Stimulated activated CD4-positive, alpha-beta T cell treated with anti-CD3 and anti-CD28 coated beads, Interleukin-1b, Interleukin-23, amount 100 ng/mL, for 48 hours (primary cell): ENCODE results near the gene SATB1.
"Not testable (repeated sequence)": the region's sequence is repeated elsewhere in the genome, so short reads cannot be mapped to it uniquely, and the experiment has no call there.

Experiments
- DNase-seq: peaks from one replicate; pipeline ENCODE4 v3.0.0-alpha.2; 2020

SATB1 gene

DNA sequence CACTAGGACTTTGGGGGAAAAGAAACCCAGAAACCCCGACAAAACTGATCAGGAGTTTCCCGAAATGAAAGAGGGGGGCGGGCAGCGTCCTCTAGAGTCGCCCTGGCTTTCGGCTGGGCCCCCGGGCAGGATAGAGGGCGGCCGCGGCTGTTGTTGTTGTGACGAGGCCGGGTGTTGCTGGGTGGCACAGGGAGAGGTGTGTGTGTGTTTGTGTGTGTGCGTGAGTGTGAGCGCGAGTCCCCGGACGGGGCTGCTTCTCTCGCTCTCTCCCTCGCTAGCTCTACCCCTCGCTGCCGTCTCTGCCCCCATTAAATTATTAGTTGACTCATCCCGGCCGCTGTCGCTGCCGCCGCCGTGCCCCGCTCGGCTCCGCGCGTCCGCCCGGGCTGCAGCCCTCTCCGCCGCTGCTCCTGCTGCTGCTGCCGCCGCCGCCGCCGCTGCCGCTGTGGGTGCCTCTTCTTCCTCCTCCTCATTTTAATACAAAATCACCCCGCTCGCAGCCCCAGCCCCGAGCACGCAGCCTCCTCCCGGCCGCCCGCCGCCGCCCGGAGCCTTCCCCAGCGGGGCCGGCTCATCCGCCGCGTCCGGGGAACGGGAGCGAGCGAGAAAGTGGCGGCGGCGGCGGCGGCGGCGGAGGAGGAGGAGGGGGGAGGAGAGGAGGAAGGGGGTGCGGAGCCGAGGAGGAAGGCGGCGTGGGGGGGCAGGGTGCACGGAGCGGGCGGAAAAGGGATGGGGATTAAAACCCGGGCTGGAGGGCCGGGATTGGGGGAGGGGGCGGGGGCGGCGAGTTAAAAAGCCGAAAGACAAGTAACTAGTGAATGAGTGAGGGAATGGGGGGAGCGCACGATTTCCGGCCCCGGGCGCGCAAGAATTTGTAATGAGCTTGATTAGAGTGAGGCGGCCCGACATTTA lies at the start of gene SATB1:
TSS of gene SATB1 (minus strand) at position 611 of the 912 bp plus-strand sequence. CDS start 4,372 bp downstream, outside the sequence.
- peak; percentile 62 for DNase-seq

DNA sequence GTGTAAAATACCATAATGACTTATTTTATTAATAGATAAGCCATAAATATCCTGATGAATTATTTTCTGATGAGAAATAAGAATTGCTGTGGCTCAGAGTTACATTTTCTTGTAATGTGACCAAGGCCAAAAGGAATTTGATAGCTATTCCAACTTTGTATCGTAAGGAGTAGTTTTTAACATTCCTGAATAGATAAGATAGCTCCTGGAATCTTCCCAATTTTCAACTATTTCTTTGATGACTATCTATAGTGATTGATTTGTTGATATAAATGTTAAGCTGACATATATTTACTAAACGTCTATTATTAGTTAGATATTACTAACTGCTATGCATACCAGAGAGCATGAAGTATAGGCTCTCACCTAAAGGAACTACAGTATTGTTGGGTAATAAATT lies 49.1 kb upstream of the SATB1 start:
- DNase-seq = no peak

DNA sequence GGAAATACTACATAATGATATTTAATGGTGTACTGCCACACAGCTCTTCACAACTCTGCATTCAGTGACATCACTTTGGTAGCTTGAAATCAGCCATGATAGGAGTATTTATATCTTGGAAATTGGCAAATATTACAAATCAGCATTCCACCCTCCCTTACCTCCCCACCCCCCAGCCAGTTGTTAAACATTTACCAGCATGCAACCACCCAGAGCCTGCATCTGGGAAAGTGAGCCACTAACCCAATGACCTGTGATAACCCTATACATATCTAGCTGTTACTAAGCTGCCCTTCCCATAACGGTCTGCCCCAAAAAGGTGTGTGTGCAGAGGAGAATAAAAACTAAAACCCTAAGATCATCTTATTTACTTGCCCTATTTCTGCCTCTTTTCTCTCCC lies 44.6 kb upstream of the SATB1 start:
- no peak for DNase-seq

DNA sequence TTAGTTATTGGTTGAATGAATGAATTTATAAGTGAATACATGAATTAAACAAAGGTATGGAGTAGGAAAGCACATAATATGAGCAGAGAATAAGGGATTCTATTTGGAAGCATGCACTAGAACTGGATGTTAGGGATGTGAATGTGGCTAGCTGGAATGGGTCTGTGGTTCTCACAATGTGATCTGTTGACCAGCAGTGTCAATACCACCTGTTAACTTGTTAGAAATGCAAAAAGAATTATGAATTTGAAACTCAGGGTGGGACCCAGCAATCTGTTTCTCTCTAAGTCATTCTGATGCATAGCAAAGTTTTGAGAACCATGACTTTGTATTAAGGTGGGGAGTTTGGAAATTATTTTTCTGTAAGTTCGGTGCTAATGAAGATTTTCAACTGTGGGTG lies 41.0 kb upstream of the SATB1 start:
- DNase-seq = no peak

- no peak for DNase-seq
Measured at GRCh38 chr3:18454766-18455165, 29.6 kb upstream of the SATB1 start.

DNA sequence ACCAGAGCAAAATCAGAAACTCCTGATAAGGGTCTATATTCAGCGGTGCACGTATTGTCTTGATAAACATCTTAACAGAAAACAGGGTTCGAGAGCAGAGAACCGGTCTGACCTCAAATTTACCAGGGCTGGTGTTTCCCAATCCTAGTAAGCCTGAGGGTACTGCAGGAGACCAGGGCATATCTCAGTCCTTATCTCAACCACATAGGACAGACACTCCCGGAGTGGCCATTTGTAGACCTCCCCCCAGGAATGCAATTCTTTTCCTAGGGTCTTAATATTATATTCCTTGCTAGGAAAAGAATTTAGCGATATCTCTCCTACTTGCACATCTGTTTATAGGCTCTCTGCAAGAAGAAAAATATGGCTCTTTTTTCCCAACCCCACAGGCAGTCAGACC lies 24.5 kb upstream of the SATB1 start:
- not testable (repeated sequence) for DNase-seq

GRCh38 chr3:18447720-18448119 lies 22.6 kb upstream of the SATB1 start:
- DNase-seq = no peak

DNA sequence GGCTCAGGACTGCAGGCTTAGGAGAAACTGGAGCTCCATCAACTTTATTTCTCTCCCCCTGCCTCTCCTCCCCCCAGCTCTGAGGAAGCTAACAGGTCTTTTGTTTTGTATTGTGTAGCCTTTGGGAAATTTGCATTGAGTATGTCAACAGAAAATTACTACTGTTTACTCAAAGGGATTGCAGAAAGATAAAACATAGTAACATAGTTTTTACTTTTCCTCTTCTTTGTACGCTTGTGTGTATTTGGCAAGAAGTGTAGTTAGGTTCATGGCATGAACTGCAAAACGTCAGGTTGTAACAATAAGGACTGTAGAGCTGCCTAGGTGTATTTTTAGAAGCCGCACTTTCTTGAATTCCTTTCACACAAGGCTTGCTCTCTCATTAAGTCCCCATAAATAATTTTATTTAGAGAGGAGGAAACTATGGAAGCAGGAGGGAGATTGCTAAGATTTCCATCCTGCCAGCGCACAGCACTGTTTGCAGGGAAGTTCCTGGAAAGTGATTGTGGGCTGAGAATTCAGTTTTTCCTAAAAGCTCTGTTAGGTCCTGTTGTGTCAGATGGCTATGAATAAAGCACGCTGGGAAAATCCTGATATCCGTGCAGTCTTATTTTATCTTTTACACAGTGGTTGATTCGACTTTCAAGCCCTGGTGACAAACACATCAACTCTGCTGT lies 21.1 kb upstream of the SATB1 start:
- DNase-seq = no peak

GRCh38 chr3:18445401-18446148 lies 20.4 kb upstream of the SATB1 start:
- DNase-seq = peak; percentile 82

DNA sequence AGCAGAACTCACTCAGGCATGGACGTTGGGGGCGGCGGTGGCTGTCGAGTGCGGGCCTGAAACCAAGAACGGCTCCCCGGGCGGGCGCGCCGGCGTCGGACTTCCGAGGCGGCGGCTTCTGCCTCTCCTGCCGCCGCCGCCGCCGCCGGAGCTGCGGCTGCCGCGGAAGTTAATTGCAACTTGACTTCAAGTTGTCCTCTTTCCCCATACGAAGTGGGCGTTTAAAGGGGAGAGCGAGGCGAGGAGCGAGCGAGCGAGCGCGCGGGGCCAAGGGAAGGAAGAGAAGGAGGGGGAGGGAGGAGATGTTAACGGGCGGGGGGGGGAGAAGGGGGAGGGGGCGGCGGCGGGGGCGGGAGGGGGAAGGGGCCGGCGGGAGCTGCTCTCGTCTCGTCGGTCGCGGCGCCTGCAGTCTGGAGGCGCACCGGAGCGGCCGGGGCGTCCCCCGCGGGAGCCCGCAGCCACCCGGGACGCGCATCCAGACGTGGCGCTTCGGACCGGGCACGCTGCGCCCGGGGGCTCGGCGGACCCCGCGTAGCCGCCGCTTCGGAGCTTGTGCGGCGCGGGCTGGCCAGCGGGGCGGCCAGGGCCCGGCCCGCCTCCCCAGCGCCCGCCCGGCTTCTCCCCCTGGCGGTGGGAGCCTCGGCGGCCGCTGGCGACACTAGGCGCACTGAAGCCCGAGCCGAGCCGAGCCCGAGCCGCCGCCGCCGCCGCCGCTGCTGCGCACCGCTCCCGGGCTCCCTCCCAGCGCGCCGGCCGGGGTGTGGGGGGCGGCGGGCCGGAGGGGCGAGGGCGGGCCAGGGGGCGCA lies 19.7 kb upstream of the SATB1 start:
- peak; percentile 85 for DNase-seq

DNA sequence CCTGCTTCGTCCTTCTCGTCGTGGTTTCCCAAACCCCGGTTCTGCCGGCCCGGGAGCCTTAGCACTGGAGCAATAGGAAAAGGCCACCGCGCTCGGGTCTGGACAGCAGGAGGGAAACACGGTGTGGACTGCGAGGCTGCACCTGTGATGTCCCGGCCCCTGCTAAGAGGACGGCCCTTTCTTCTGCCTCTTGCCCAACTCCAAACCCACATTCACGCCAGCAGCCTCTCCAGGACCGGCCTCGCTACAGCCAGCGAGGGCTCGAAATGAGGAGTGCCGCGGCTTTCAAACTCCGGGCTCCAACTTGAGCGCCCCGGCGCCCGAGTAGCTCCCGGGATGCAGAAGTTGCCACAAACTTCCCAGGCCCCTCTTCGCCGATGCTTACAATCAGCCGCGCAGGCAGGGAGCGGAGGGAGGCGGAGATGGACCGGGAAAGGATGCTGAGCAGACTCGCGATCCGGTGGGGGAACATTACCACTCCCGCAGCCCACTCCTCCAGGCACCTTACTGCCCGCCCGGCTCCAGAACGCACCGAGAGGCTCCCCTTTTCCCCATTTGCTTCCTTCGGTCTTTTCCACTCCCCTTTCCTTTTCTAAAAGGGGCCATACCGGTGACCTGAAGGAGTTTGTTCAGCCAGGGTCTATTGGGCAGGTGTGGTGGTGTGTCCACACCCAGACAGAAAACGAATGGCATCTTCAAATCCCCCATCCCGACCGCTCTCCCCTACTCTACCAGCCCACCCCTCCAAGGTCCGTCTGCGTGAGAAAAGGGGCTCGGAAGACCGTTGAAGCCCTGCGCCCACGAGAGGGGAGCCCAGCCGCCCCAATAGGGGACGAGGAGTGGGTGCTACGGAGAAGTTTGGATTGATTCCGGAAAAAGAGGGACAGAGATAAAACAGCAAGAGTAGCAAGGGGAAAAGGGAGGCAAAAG lies 18.8 kb upstream of the SATB1 start:
- peak; percentile 53 for DNase-seq

DNA sequence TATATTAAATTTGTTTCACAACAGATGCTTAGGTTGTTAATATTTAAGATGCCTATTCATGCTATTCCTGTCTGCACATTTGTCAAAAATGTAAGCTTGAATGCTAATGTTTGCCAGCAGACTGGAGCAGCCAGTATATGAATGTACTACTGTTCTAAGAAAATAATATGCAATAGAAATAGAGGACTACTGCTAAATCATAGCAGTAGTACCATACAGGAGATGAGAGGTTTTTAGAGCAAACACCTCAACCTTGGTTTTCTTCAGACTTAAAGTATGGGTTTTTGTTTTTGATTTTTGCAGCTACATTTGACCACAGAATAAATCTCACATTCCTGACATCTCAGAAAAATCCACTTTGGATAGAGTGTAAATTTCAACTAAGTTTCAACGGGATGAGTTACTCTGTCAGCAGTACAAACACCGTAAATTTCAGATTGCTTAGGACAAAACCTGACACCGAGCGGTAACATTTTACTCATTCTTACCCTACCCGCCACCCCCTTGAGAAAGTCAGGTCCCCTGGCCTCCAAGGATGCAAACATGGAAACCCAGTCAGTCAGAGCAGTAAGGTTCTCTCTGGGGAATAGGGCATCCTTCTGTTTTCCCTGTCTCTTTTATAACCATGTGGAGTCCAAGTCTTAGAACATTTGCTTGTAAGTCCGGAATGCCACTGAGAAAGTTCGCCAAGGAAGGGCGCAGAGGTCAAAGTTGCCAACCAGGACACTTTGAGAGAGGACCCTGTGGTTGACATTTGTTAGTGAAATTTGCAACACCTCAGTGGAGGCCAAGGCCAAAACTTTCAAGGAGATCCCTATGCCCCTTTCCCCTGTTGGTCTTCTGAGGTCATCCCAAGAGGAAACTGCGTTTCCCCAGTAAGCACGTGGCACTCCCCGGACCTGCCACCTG lies 17.9 kb upstream of the SATB1 start:
- peak; percentile 58 for DNase-seq

GRCh38 chr3:18441551-18441950 lies 16.4 kb upstream of the SATB1 start:
- no peak for DNase-seq

DNA sequence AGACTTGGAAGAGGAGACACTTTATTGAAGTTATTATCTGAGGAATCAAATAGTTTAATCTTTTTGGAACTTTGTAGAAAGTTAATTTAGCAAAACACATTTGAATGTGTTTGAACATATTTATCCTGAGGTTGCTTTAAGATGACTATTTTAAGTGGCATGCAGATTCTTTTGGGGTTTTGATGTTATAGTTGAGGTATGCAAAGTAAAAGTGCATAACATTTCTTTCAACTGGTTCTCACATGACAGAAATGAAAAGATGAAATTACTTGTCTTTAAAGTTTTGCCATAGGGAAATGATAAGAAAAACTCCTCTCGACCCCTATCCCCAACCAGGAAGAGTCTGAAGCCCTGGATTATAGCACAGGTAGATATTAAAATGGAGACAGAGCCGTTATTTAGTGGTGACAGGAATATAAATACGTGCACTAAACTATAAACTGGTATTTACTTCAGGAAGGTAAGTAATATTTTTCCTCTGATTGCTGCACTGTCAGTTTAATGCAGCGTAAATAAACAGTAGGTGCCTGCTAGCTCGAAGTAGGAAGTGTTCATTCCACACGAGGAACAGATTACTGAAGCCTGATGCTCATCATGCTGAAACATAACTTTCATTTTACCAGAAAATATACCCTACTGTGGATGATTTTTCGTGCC lies 15.1 kb upstream of the SATB1 start:
- no peak for DNase-seq

DNA sequence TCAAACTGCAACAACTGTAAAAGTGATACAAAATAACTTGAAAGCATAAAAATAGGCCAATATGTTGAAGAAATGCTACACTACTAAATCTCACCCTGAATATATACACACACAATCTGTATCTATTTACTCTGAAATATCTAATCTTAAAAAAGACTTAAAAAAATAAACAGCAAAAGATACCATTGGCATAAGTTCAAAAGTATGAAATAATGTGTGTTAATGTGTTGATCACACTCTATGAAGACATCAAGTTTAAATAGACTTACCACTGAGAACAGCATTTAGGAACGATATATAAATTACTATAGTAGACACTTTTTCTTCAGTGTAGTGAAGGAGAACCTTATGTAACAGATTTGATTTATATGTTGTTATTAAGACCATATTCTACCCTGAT lies 14.1 kb upstream of the SATB1 start:
- DNase-seq = no peak

- peak; percentile 83 for DNase-seq
Measured at GRCh38 chr3:18438586-18438985, 13.4 kb upstream of the SATB1 start.

GRCh38 chr3:18436213-18436612 lies 11.1 kb upstream of the SATB1 start:
- no peak for DNase-seq

GRCh38 chr3:18434711-18435110 lies 9.6 kb upstream of the SATB1 start:
- no peak for DNase-seq

DNA sequence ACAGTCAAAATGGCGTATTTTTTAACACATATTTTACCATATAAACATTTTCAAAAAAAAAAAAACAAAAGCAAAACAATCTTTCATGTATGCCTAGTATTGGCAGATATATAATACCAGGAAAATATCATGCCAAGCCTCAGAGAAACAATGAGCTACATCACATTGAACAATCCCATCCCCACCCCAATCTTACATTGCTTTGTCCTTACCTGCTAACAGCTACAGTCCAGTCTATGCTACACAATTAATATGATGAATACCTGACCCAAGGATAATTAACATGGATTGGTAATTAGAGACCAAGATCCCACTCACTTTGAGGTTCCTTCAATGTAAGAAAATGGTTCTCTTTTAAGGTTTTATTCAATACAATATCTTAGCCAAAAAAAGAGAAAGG lies 7.6 kb upstream of the SATB1 start:
- no peak for DNase-seq

DNA sequence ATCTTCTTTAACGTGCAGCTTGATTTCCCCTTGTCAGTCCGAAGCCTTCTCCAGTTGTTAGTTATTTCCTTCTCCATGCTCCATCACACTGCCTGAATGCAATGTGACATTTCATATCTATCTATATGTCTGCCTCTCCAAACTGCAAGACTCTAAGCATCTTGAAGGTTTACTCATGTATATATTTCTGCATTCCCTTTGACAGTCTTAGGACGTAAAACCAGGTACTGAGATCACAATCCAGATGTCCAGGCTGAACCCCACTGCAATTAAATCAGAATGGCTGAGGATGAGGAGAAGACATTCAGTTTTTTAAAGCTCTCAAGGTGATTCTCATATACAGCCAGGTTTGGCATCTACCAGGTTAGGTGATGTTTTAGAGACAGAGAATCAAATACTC lies 6.1 kb upstream of the SATB1 start:
- no peak for DNase-seq
